ENCODE results near the gene RANGAP1.

DNA sequence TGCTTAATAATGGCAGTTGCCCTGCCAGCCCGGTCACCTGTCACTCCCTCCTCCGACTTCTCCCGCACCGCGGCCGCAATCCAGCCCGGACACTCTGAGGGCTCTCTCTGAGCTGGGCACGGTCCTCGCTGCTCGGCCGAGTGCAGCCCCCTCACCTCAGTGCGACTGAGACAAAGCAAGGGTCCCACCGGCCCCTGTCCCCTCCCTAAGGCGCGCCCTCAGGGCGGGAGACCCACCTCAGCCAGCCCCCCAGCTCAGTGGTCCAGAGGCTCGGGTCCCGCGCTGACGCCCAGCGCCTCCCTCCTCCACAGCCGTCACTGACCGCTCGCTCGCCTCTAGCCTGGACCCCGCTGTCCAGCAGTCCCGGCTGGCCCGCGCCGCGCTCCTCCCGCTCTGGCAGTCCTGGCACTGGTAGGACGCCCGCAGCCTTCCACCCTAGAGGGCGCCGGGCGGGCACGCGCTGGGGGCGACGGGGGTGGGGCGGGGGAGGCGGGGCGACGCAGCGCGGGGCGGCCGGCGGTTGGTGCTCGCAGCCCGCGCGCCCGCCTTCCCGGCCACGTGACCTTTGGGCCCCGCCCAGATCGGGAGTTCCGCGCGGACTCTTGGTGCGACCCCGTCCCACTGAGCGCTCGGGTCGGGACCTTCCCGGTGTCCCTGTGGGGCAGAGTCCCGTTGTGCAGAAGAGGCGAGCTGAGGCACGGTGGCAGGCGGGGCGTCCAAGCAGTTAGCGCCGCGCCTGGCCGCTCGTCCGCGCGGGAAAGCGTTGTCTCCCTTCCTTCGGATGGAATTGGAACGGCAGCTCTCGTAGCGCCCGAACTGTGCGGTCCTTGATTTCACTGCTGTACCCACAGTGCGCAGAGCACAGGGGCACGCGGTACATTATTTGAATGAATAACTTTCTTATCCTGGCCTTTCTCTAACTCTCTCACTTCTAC is 88.7 kb downstream of the RANGAP1 start:
- TF ChIP-seq, protein P1, sequence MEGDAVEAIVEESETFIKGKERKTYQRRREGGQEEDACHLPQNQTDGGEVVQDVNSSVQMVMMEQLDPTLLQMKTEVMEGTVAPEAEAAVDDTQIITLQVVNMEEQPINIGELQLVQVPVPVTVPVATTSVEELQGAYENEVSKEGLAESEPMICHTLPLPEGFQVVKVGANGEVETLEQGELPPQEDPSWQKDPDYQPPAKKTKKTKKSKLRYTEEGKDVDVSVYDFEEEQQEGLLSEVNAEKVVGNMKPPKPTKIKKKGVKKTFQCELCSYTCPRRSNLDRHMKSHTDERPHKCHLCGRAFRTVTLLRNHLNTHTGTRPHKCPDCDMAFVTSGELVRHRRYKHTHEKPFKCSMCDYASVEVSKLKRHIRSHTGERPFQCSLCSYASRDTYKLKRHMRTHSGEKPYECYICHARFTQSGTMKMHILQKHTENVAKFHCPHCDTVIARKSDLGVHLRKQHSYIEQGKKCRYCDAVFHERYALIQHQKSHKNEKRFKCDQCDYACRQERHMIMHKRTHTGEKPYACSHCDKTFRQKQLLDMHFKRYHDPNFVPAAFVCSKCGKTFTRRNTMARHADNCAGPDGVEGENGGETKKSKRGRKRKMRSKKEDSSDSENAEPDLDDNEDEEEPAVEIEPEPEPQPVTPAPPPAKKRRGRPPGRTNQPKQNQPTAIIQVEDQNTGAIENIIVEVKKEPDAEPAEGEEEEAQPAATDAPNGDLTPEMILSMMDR (IDR thresholded peaks at IDR 0.05) = peak in 3 of 5 experiments; percentile 10 to 40 (median 30)
- TF ChIP-seq POLR2A (IDR thresholded peaks at IDR 0.05) = no peak
